GM12891 (cell line): Measurements from ENCODE around the gene TMEM50A.
"Not testable (repeated sequence)": the region's sequence is repeated elsewhere in the genome, so short reads cannot be mapped to it uniquely, and the experiment has no call there.

ENCODE experiments used
- PAX5 ChIP-seq: IDR thresholded peaks from 2 replicates; pipeline ENCODE4 v1.6.1; 2011; ENCODE audit warnings: low read length, moderate library complexity, mild to moderate bottlenecking; ENCODE audit not compliant: insufficient read depth, severe bottlenecking
- POLR2A ChIP-seq: IDR thresholded peaks from 2 replicates; pipeline ENCODE4 v1.6.1; 2011; ENCODE audit warnings: low read depth, low read length, control low read depth
- POLR2AphosphoS5 ChIP-seq: IDR thresholded peaks from 2 replicates; pipeline ENCODE4 v1.6.1; 2011; ENCODE audit warnings: low read depth, low read length, control low read depth
- POU2F2 ChIP-seq: IDR thresholded peaks from 2 replicates; pipeline ENCODE4 v1.6.1; 2011; ENCODE audit warnings: low read depth, mild to moderate bottlenecking, control low read depth, low read length, moderate library complexity
- SPI1 ChIP-seq: IDR thresholded peaks from 2 replicates; pipeline ENCODE4 v1.6.1; 2011; ENCODE audit warnings: low read depth, low read length, control low read depth
- TAF1 ChIP-seq: IDR thresholded peaks from 2 replicates; pipeline ENCODE4 v1.6.1; 2011; ENCODE audit warnings: low read depth, low read length, control low read depth

- not testable (repeated sequence) for TF ChIP-seq POLR2AphosphoS5, POLR2A, PAX5, TAF1, POU2F2, SPI1
Measured at GRCh38 chr1:25329950-25330349, 8.2 kb upstream of the TMEM50A start.
